ENCODE results near the gene DCPS.
A peak's percentile ranks its signal among the peaks of the same experiment; 100 is the strongest.
"Not testable (repeated sequence)": the region's sequence is repeated elsewhere in the genome, so short reads cannot be mapped to it uniquely, and the experiment has no call there.

The DCPS gene
- 14.5 to 34.9 reads per million in 2 donors for total RNA-seq

GRCh38 chr11:126303623-126304456 lies at the start of gene DCPS:
Gene DCPS (plus strand): TSS chr11:126304060. CDS start chr11:126304081, 21 bp downstream.
- peak; percentile 75 for DNase-seq

- no peak for DNase-seq
These were observed 49.0 kb upstream of the DCPS start for GRCh38 chr11:126254819-126255218.

- DNase-seq: not testable (repeated sequence)
These were observed 48.4 kb upstream of the DCPS start for GRCh38 chr11:126255507-126255906.

- DNase-seq: no peak
These were observed 47.6 kb upstream of the DCPS start for GRCh38 chr11:126256216-126256615.

- no peak for DNase-seq
These were observed 46.7 kb upstream of the DCPS start for GRCh38 chr11:126257144-126257543.

- no peak for DNase-seq
These were observed 46.1 kb upstream of the DCPS start for GRCh38 chr11:126257764-126258163.

- no peak for DNase-seq
These were observed 41.6 kb upstream of the DCPS start for GRCh38 chr11:126262216-126262615.

- no peak for DNase-seq
These were observed 40.4 kb upstream of the DCPS start for GRCh38 chr11:126263489-126263888.

- no peak for DNase-seq
These were observed 38.0 kb upstream of the DCPS start for GRCh38 chr11:126265811-126266210.

GRCh38 chr11:126267650-126268049 lies 36.2 kb upstream of the DCPS start:
- no peak for DNase-seq

GRCh38 chr11:126268361-126268707 lies 35.5 kb upstream of the DCPS start:
- DNase-seq: no peak

- DNase-seq: peak; percentile 99
These were observed 34.9 kb upstream of the DCPS start, which contains the start of the genes FOXRED1 and SRPRA for GRCh38 chr11:126268708-126269579. Gene FOXRED1 (plus strand): TSS chr11:126269154. CDS start chr11:126269207, 53 bp downstream. Gene SRPRA (minus strand): TSS chr11:126268895. CDS start chr11:126268804, 91 bp downstream.

GRCh38 chr11:126277322-126277721 lies 26.5 kb upstream of the DCPS start:
- DNase-seq: no peak

GRCh38 chr11:126277780-126278179 lies 26.1 kb upstream of the DCPS start:
- no peak for DNase-seq

- no peak for DNase-seq
These were observed 24.7 kb upstream of the DCPS start for GRCh38 chr11:126279191-126279590.

- no peak for DNase-seq
These were observed 23.3 kb upstream of the DCPS start for GRCh38 chr11:126280595-126280994.

- no peak for DNase-seq
These were observed 22.6 kb upstream of the DCPS start for GRCh38 chr11:126281245-126281644.

- DNase-seq: no peak
These were observed 22.1 kb upstream of the DCPS start for GRCh38 chr11:126281666-126282175.

- peak; percentile 22 for DNase-seq
These were observed 21.5 kb upstream of the DCPS start for GRCh38 chr11:126282361-126282735.

- peak; percentile 49 for DNase-seq
These were observed 20.9 kb upstream of the DCPS start, which contains the start of gene TIRAP for GRCh38 chr11:126282736-126283591. Gene TIRAP (plus strand): TSS chr11:126283093. CDS start chr11:126290895, 7,802 bp downstream.

- peak; percentile 74 for DNase-seq
These were observed 19.0 kb upstream of the DCPS start for GRCh38 chr11:126284829-126285228.

- DNase-seq: no peak
These were observed 15.6 kb upstream of the DCPS start for GRCh38 chr11:126288237-126288636.

Data from T-helper 9 cell (primary cell).